CD1c-positive myeloid dendritic cell (primary cell): ENCODE results near the gene PSAP.

Experiments
- DNase-seq: peaks from one replicate; pipeline ENCODE4 v3.0.0-alpha.2; 2016; ENCODE audit errors: extremely low spot score

PSAP gene

DNA sequence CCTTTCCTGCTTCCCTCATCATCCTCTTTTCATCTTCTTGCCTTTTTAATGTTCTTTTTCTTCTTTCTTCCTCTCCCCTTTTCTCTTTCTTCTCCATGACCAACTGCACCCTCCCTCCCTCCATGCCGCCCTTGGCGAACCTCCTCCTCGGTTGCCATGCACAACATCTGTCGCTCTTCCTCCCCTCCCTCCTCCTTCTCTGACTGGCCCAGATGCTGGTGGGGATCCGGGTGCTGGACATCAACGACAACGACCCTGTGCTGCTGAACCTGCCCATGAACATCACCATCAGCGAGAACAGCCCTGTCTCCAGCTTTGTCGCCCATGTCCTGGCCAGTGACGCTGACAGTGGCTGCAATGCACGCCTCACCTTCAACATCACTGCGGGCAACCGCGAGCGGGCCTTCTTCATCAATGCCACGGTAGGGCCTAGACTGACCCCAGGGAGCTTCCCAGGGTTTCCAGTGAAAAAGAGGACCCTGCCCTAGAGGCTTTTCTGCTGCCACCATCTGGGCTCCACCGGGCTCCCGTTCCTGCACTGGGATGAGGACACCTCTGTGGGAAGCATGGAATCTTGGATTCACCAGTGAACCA, 66.3 kb downstream of the PSAP start:
- no peak for DNase-seq

DNA sequence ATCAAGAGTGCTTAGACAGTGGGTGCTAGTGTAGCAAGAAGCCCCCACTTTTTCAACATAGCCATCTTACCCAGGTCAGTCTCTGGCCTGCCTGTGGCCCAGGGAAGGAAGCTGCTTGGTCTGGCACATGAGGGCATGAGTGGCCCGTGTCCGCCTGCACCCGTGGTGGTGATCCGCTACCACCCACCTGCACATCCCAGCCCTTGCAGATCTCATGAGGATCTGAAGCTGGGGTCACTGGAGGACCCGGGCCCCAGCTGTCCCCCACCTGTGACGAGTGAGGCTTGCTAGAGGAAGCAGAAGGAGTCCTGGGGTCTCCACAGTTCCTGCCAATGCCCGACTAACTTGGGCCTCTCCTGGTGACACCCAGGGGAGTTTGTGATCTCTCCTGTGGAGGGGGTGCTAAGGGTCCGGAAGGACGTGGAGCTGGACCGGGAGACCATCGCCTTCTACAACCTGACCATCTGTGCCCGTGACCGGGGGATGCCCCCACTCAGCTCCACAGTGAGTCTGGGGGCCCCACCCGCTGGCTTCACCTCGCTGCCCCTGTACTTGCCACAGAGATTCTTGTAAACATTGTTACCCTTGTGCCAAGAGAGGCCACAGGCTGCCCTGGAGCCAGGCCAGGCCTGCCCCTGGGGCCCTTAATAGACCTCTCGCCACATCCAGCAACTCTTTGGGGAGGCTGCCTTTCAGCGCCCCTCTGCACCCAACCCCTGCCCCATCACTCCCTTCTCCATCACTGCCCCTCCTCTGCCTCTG, 67.0 kb downstream of the PSAP start:
- no peak for DNase-seq

DNA sequence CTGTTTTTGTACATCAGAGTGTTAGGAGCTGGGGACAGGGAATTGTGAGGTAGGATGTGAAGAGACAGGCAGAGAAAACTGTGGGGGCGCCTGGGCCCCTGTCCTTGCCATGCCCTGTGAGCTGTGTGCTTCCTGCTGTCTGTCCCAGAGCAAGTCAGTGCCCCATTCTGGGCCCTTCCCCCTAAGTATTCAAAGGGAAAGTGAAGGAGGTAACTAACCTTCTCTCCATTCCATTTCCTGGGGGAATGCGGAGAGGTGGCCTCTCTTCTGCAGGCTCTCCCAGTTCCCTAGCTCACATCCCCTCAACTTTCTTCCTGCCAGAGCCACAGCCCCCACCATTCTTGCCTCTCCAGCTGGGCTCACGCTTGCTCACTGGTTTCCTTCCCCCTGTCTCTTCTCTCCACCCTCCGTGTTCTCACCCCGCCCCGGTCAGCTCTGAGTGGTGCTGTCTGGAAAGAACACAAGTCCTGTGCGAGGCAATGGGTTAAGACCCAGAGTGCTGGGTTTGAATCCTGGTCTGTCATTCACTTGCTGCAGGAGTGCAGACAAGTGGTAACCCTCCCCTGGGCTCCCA, 68.0 kb downstream of the PSAP start:
- DNase-seq, result no peak

DNA sequence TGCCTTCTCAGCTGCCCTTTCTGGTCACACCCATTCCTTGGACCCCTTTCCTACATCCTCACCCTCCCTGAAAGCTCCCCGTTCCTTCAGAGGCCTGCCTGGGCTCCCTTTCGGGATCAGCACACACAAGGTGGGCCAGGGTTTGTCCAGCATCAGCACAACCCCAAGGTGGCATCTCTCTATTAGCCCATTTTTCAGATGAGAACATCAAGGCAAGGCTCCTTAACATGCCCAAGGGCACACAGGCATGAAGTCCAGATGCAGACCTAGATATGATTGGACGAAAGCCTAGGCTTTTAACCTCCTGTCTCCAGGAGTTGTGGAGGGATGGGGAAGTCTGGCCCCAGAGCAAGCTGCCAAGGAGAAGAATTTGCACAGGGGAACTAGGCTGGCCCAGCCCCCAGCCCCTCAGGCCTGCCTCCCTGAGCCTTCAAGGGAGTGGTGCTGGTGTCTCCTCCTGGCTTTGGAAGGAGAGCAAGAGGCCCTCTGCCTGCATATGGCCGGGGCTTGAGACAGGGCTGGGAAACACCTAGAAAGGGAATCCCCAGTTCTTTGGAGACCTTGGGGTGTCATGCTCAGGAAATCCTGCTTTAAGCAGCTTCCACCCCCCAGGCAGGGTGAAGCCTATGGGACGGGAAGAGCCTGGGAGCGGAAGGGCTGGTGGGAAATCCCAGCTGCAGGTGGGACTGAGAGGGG, 68.7 kb downstream of the PSAP start:
- no peak for DNase-seq

DNA sequence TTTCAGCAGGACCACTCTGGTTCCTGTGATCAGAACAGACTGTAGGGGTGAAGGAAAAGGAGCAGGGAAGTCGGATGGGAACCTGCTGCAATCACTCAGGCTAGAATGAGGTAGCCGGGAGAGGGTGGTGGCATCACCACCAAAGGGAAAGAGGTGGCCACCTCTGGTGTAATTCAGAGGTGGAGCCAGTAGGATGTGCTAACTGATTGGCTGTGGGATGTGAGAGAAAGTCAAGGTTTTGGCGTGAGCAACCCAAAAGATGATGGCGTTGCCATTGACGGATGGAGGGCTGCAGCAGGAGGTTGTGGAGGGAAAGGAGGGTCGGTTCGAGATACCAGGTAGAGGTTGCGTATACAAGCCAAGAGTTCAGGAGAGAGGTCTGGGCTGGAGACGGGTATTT, 70.3 kb downstream of the PSAP start:
- DNase-seq, result no peak

DNA sequence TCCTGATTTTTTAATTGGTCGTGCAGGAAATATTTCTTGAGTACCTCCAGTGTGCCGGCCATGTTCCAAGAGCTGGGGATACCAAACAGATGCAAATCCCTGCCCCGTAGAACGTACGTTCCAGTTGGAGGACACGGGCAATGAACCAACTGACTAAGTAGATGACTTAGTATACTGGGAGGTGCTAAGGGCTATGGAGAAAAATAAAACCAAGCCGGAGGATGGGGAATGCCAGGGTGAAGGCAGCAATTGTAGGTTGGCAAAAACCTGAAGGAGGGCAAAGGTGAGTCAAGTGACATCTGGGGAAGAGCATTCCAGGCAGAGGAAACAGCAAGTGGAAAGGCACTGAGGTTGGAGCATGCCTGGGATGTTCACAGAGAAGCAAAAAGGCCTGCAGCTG, 70.9 kb downstream of the PSAP start:
- DNase-seq, result no peak

DNA sequence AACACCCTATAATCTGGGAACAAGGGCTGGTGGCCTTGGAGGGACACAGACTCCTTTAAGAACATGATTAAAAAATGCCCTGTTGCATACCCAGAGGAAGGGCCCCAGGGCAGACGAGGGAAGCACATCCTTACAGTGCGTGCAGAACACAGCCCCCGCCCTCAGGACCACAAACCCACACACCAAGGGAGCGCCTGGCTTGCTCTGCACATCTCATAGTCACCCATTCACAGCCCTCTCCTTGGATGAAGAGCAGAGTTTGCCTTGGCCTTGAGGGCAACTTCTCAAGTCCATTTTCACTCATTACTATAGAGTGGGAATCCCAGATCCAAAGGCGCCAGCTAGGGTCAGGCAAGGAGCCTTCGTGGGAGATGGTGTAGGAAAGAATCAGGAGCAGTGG, 71.4 kb downstream of the PSAP start:
- no peak for DNase-seq

DNA sequence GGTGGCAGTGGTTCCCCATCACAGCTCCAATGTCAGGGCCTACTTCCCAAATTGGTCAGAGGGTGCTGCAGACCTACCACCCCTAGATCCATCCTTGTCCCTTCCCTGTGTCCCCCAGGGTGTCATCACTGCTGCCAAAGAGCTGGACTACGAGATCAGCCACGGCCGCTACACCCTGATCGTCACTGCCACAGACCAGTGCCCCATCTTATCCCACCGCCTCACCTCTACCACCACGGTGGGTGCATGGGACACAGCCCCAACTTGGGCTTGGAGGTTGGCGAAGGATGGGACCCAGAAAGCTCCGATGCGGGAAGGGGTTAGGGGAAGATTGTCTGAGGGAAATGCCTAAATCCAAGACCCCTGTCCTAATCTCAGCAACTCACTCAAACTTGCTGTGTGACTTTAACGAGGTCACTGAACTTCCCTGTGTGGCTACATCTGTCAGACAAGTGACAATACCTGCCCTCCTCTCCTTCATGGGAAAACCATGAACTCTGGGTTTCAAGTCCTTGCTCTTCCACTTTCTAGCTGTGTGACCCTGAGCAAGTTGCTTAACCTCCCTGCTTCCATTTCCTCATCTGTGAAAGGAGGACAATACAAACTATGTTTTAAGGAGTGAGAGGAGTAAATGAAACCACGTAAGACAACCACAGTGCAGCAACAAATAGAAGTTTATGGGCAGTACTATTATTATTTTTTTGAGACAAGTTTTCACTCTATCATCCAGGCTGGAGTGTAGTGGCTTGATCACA, 72.8 kb downstream of the PSAP start:
- peak; percentile 40 for DNase-seq

DNA sequence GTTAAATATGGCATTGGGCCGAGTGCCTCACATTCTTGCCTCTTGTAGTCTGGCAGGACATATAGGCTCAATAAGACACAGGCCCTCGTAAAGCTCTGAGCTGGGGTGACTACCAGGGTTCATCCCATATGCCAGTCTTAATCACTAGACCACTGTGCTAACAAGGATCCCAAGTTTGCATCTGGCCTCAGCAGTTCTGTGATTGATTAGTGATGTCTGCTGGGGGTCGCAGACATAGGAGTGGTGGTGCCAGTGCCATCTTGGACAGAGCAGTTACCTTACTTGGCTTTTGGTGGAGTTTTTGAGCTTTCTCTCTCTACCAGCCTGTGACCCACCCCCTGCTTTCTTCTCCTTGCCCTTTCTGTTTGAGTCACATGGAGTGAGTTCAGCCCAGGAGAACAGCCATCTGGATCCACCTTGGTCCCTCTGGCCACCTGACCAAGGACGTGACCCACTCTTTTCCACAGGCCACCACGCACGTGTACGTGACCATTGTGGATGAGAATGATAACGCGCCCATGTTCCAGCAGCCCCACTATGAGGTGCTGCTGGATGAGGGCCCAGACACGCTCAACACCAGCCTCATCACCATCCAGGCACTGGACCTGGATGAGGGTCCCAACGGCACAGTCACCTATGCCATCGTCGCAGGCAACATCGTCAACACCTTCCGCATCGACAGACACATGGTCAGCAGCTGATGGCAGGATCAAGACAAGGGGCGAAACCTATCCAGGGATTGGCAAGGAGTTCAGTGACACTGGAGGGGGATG, 73.7 kb downstream of the PSAP start:
- DNase-seq, result no peak

DNA sequence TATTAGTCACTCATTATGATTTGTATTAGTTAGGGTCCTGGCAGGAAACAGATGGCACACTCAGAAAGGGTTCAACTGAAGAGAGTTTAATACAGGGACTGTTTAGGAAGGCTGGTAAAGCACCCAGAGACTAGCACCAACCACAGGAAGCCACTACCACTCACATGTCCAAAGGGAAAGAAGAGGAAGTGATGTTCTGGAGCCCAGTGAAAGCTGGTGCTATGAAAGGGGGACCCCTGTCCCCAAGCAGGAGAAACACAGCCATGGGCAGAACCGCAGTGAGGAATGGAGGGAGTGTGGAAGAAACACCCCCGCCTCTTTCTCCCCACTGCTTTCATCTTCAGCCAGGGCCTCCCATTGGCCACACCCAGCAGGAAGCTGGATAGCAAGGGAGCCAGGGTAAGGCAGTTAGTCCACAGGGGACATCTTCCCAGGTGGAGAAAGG, 74.5 kb downstream of the PSAP start:
- peak; percentile 58 for DNase-seq

DNA sequence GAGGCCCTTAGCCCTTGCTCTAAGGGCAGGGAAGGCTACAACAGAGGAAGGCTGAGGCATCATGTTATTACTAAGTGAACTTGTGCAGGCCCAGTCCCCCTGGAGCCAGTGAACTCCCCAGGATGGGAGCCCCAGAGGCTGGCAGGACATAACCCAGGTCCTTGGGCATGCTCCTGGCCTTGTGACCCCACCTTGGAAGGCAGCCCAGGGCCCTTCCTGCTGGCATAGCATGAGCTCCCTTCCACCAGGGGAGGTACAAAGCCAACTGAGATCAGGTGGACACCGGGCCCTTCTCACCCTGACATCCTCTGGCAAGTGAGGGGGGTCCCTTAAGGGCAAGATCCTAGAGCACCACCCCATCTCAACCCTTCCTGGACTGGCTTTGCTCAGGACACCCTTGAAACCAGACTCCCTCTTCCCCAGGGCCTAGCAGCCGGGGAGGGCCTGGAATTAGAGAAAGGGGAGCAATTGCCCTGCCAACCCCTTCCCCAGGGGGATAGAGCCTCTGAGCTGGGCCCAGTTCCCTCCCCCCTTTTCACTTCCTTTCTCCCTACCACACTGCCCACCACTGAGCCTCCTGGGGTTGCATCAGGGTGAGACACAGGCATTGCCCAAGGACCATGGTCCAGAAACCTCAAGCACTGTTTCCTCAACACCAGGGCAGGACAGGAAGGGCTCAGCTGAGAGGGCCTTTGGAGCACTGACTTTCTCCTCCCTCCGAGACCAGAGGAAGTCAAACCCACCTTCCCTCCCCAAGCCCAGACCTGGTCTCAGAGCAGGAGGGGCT, 75.9 kb downstream of the PSAP start:
- DNase-seq, result peak; percentile 89

DNA sequence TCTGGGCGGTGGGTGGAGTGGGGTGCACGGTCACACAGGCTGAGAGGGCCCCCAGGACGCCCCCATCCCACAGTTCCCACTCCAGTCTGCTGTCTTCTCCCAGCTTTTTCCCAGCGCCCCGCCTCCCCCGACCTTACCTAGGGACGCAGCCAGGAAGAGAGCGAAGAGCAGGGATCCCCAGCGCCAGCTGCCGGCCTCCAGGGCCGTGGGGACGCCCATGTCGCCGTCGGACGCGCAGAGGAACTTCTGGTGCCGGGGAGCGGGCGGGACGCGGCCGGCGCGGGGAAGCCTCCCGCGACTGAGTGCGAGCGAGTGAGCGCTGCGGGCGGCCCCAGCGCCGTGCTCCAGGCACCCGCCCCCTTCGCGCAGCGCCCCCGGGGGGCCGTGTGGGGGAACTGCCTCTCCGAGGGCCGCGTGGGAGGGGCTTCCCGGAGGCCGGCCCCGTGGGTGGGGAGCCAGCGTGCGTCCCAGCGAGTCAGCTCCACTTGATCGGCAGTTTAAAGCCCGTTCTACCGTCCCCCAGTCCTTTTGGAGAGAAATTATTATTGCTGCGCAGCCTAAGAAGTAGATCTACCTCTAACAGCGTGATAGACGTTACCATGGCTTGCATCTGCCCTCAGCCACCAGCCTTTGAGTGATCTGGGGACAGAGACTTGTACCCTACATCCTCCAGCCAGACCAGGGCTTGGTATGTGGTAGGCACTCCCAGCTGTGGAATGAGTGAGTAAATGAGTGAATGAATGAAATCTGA, 77.7 kb downstream of the PSAP start, which contains the start of gene VSIR:
Gene VSIR (minus strand): TSS at position 300 of the 751 bp plus-strand sequence. CDS start 81 bp downstream, at position 219.
- DNase-seq, result peak; percentile 98

DNA sequence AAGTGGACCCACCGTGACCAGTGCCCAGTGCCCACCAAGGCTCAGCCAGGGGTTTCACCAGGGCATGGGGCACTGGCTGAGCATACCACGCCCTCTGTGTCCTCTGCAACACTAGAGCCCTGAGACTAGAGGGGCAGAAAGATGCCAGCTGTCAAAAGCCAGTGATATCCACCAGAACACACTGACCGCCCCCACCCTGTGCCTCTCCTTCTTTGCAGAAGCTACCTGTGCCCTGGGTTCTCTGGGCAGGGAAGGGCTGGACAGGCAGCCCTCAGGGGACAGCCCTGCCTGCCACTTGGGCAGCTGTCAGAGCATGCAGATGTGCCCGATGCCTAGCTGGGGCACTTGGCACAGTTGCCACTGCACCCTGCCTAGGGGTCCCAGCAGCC, 78.2 kb downstream of the PSAP start:
- DNase-seq, result no peak

DNA sequence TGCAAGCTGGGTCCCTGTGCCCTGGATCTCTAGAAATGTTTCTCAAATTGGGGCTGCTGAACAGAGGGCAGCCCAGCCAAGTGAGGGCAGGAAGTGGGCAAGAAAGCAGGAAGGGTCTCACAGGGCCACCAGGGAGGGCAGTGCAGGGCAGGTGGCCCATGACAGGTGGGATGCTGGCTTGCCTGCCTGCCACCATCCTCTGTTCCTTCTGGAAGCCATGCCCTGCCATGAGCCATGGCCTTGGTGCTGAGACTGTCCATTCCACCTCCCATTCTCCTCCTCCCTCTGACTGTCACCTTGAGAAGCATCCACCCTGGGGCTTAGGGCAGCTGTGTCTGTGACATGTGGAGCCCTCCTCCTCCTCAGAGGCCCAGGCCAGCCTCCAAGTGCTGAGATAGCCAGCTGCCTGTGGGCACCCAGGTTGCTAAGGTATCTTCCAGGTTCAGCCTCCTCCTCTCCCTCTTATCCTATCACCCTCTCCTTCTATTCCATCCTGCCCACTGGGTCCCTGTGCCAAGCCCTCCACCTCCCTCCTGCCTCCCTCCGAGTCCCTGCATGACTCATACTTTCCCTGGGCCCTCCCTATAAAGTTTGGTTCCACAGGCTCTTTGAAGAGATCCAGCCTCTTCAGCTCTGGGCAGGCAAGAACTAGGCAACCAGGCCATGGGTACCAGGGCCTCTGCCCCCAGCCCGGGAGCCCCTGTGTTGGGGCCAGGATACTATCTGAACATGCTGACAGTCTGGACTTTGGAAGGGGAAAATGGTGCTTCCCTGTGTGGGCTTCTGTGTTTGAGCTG, 79.0 kb downstream of the PSAP start:
- DNase-seq, result no peak

DNA sequence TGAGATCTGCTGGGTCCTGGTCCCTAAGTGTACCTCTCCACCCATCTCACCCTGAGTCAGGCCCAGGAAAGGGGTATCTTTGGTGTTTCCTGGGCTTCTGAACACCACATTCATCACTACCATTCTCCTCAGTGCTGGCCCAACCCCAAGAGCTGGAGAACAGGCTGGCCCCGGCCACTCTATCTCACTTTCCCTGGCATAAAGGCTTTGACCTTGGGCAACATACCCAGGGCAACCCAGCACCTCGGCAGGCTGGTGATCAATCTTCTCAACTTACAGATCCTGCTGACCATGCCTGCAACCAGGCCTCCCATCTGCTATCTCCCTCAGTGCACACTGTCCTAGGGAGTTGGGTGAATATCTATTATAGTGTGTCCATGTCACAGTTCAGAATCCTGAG, 79.8 kb downstream of the PSAP start:
- no peak for DNase-seq

DNA sequence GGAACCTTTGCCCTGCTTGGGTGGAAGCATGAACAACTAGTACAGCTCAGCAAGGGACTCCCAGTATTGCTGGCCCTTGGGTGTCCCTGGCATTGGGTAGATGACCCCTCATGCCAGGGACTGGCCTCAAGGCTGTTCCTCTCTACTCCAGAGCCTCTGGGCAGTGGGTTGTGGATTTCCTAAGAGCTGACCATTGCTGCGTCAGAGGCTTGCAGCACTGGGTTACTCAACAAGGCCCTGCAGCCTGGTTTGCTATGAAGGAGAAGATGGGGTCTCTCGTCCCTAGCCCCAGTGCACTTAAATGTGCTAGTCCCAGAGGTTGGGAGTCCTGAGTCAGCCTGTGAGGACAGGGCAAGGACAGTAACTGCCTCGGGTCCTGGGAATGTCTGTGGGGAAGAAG, 80.3 kb downstream of the PSAP start:
- peak; percentile 72 for DNase-seq

DNA sequence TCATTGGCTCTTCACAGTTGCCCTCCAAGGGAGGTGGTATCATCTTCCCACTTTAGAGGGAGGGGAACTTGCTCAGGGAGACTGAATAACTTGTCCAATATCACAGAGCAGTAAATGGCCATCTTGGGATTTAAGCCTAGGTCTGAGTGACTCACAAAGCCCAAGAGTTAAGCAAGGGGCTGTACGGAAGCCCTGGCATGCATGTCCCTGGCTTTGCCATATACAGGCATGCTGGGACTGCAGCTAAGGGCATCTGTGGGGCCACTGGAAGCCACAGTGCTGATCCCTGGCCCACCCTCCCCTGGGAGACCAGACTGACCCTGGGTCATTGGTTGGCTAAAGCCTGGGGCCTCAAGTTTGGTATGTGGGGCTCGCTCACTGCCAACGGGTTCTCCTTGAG, 80.8 kb downstream of the PSAP start:
- DNase-seq, result peak; percentile 64

DNA sequence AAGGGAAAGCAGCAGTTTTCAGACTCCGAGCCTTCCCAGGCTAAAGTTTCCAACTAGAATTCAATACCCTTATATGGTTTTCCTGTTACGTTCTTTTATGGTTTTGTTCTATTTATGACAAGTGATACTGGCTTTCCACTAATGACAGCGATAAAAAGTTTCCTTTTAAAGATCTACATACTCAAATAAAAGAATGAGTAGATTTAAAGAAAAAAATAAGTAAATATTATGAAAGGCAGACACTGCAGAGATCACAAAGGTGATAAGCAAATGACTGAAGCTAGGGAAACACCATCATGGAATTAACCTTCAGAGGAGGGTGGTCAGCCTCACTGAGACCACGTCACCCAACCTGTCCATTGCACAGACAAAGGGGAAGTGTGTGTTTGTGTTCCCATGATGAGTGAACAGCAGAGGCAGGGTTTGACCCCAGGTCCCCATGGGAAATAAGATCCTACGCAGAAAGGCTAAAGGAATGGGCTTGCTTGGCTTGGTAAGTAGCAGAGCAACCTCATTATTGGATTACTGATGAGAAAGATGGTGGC, 81.7 kb downstream of the PSAP start:
- peak; percentile 62 for DNase-seq
